Keratinocyte (primary cell): ENCODE results near the gene FEM1B. TPM values are rescaled to one million over a fixed set of nuclear protein-coding genes. Genes with fewer than 3 reads are reported as not detected.

Source experiments
- DNase-seq: peaks from one replicate; pipeline ENCODE4 v3.0.0-alpha.2; 2011; ENCODE audit warnings: low read depth, missing footprints, low spot score
- FAIRE-seq: peaks from 2 replicates; lab custom pipeline; 2011; peaks lifted over from hg19 to GRCh38; lab: Jason Lieb, UNC
- H2AFZ ChIP-seq: 2 replicates; pipeline ENCODE4 v1.6.0; 2012; ENCODE audit warnings: low read length, control low read depth, inconsistent platforms; ENCODE audit not compliant: control insufficient read depth
- H3K27ac ChIP-seq: 2 replicates; pipeline ENCODE4 v1.5.1; 2011; ENCODE audit warnings: low read length; ENCODE audit not compliant: control insufficient read depth, insufficient read depth
- H3K27me3 ChIP-seq: 3 replicates; pipeline ENCODE4 v1.6.0; 2011; ENCODE audit warnings: low read length; ENCODE audit not compliant: control insufficient read depth, insufficient read depth; ENCODE audit errors: extremely low read depth
- H3K36me3 ChIP-seq, 2 experiments: 2 replicates in 1 of 2; 3 replicates in 1 of 2; pipeline ENCODE4 v1.5.1; 2011; ENCODE audit warnings: low read length in 2 of 2, mild to moderate bottlenecking in 1 of 2; ENCODE audit not compliant: control insufficient read depth in 2 of 2, insufficient read depth in 2 of 2; ENCODE audit errors: extremely low read depth in 1 of 2
- H3K4me1 ChIP-seq: 3 replicates; pipeline ENCODE4 v1.5.1; 2011; ENCODE audit warnings: low read length; ENCODE audit not compliant: control insufficient read depth, insufficient read depth; ENCODE audit errors: extremely low read depth
- H3K4me2 ChIP-seq: 3 replicates; pipeline ENCODE4 v1.6.0; 2011; ENCODE audit warnings: low read depth, low read length; ENCODE audit not compliant: control insufficient read depth, insufficient read depth; ENCODE audit errors: extremely low read depth
- H3K4me3 ChIP-seq, 3 experiments: fragments of 200-600 bp in 1 of 3; sonication (generic) in 1 of 3; 2 replicates in 2 of 3; 3 replicates in 1 of 3; pipeline ENCODE4 v1.5.1; 2011 to 2016; ENCODE audit warnings: low read length in 3 of 3, mild to moderate bottlenecking in 3 of 3, control low read depth in 2 of 3, inconsistent platforms in 1 of 3, low read depth in 1 of 3, mixed read lengths in 1 of 3, mixed run types in 1 of 3, moderate library complexity in 1 of 3; ENCODE audit not compliant: control insufficient read depth in 2 of 3, insufficient read depth in 2 of 3; ENCODE audit errors: extremely low read depth in 1 of 3
- H3K79me2 ChIP-seq: 2 replicates; pipeline ENCODE4 v1.6.0; 2012; ENCODE audit warnings: low read length; ENCODE audit not compliant: control insufficient read depth, insufficient read depth
- H3K9ac ChIP-seq: 3 replicates; pipeline ENCODE4 v1.6.0; 2011; ENCODE audit warnings: low read length; ENCODE audit not compliant: control insufficient read depth, insufficient read depth; ENCODE audit errors: extremely low read depth
- H3K9me1 ChIP-seq: 3 replicates; pipeline ENCODE4 v1.6.0; 2011; ENCODE audit warnings: low read length; ENCODE audit not compliant: control insufficient read depth, insufficient read depth; ENCODE audit errors: extremely low read depth
- H3K9me3 ChIP-seq: 2 replicates; pipeline ENCODE4 v1.5.1; 2012; ENCODE audit warnings: low read depth, low read length; ENCODE audit not compliant: control insufficient read depth
- H4K20me1 ChIP-seq: 3 replicates; pipeline ENCODE4 v1.6.0; 2011; ENCODE audit warnings: low read length; ENCODE audit not compliant: control insufficient read depth, insufficient read depth; ENCODE audit errors: extremely low read depth
- CTCF ChIP-seq, 3 experiments: IDR thresholded peaks in 1 of 3; conservative IDR thresholded peaks in 1 of 3; optimal IDR thresholded peaks in 1 of 3; 2 replicates in 2 of 3; 3 replicates in 1 of 3; pipeline versions ENCODE3 to v1.5.1; 2011; ENCODE audit warnings: low read length in 3 of 3, mild to moderate bottlenecking in 3 of 3, moderate library complexity in 2 of 3, control low read depth in 1 of 3, inconsistent platforms in 1 of 3; ENCODE audit not compliant: insufficient read depth in 2 of 3; ENCODE audit errors: extremely low read depth in 1 of 3
- EZH2 ChIP-seq: IDR thresholded peaks from one replicate; pipeline ENCODE4 v1.6.1; 2012; ENCODE audit warnings: inconsistent platforms, mild to moderate bottlenecking, low read length, moderate library complexity
- dilution Hi-C: fragments of 300-500 bp; cut with MboI; formaldehyde crosslinking; loops from one replicate; pipeline ENCODE4 v1.7.0; 2020; ENCODE audit warnings: low sequenced_read_pairs; ENCODE audit not compliant: extremely low pct_ligation_motif_present
- polyA plus RNA-seq, 5 experiments: library from polyadenylated mRNA; depleted of rRNA in 3 of 5; stranded (reverse) in 3 of 5; stranded (forward) in 1 of 5; unstranded in 1 of 5; fragments of >200 nt; gene quantifications; 1 replicate in 1 of 5; 2 replicates in 3 of 5; 3 replicates in 1 of 5; pipeline versions ENCODE4 v1.2.1 to v1.2.3, GENCODE V29; 2011 to 2012; ENCODE audit warnings: missing spikeins in 2 of 5, low read depth in 1 of 5, low replicate concordance in 1 of 5

FEM1B gene
- polyA plus RNA-seq, 1 donor (not counting 4 experiments of a cell fraction or from before 2014, with no cell fraction given) = 92.6 TPM

GRCh38 chr15:68300115-68300940 is 22.8 kb downstream of the FEM1B start:
- FAIRE-seq = no peak
- Histone ChIP-seq H3K4me1 (peaks cover 21% of the 10 kb centered on the region), H3K9ac (no peak overlapping the region), H4K20me1 (no peaks in the 10 kb centered on the region), H3K4me2 (no peak overlapping the region), H3K27me3 (no peaks in the 10 kb centered on the region), H3K9me3 (no peaks in the 10 kb centered on the region), H3K79me2 (peaks cover 5% of the 10 kb centered on the region), H3K36me3 (peaks cover 2 to 11% of the 10 kb centered on the region in 2 experiments), H3K4me3 (no peak overlapping the region), H3K27ac (no peak overlapping the region), H3K9me1 (peaks cover 4% of the 10 kb centered on the region), H2AFZ (no peak overlapping the region)
- no peak for TF ChIP-seq EZH2
- no peak for TF ChIP-seq CTCF (optimal IDR thresholded peaks at IDR 0.05 in 1 of 3, IDR thresholded peaks at IDR 0.05 in 1 of 3, conservative IDR thresholded peaks at IDR 0.05 in 1 of 3; ENCODE audit: extremely low read depth in 1 of 3, insufficient read depth in 2 of 3, low read length in 3 of 3)
- no peak for DNase-seq
- dilution Hi-C loops = no loop called here

- Histone ChIP-seq H3K9me3 (no peaks in the 10 kb centered on the region), H3K4me1 (peaks cover 31% of the 10 kb centered on the region), H3K4me3 (no peak overlapping the region), H2AFZ (no peak overlapping the region), H3K36me3 (peaks cover 2 to 10% of the 10 kb centered on the region in 2 experiments), H3K9ac (no peak overlapping the region), H3K27me3 (no peaks in the 10 kb centered on the region), H4K20me1 (no peaks in the 10 kb centered on the region), H3K9me1 (peaks cover 6% of the 10 kb centered on the region), H3K4me2 (no peak overlapping the region), H3K79me2 (no peaks in the 10 kb centered on the region), H3K27ac (no peak overlapping the region)
- no peak for FAIRE-seq
- no peak for DNase-seq
- dilution Hi-C loops = no loop called here
- TF ChIP-seq EZH2 (no peak), CTCF (optimal IDR thresholded peaks at IDR 0.05 in 1 of 3, IDR thresholded peaks at IDR 0.05 in 1 of 3, conservative IDR thresholded peaks at IDR 0.05 in 1 of 3; ENCODE audit: extremely low read depth in 1 of 3, insufficient read depth in 2 of 3, low read length in 3 of 3) (no peak)
These were observed 23.8 kb downstream of the FEM1B start for GRCh38 chr15:68301301-68301700.
